Right atrium auricular region (tissue), 2 donors: Measurements from ENCODE around the gene BCAP31. TPM values are rescaled to one million over a fixed set of nuclear protein-coding genes. Genes with fewer than 3 reads are reported as not detected.

Experiments
- DNase-seq: peaks from one replicate; pipeline ENCODE4 v3.0.0-alpha.2; 2019; ENCODE audit warnings: low spot score
- H3K27ac ChIP-seq, 2 donors: fragments of 200-600 bp; sonication (generic); 1 replicate in 1 of 2; 2 replicates in 1 of 2; pipeline ENCODE4 v1.5.1; 2016 to 2019
- H3K27me3 ChIP-seq, 2 donors: fragments of 200-600 bp; sonication (generic); one replicate each; pipeline versions ENCODE4 v1.5.1 to v1.6.0; 2017 to 2019
- H3K36me3 ChIP-seq: fragments of 200-600 bp; sonication (generic); one replicate; pipeline ENCODE4 v1.5.1; 2016
- H3K4me1 ChIP-seq, 2 donors: fragments of 200-600 bp; sonication (generic); one replicate each; pipeline versions ENCODE4 v1.5.1 to v1.6.0; 2017 to 2019
- H3K4me3 ChIP-seq, 2 donors: fragments of 200-600 bp; sonication (generic); 1 replicate in 1 of 2; 2 replicates in 1 of 2; pipeline ENCODE4 v1.5.1; 2017 to 2019; ENCODE audit warnings: mild to moderate bottlenecking in 1 of 2, moderate library complexity in 1 of 2
- H3K9me3 ChIP-seq, 2 donors: fragments of 200-600 bp; sonication (generic); one replicate each; pipeline ENCODE4 v1.5.1; 2019
- CTCF ChIP-seq, 2 donors: fragments of 200-600 bp; sonication (generic); IDR thresholded peaks; one replicate each; pipeline ENCODE4 v1.5.1; 2019; ENCODE audit warnings: antibody characterized with exemption in 2 of 2
- total RNA-seq, 2 donors: library from RNA; depleted of rRNA; stranded (reverse); fragments of >200 nt; gene quantifications; one replicate each; pipeline ENCODE4 v1.1.0, GENCODE V29; 2016

The BCAP31 gene
- total RNA-seq, 2 donors from 2014 or later, result 86.3 to 109 TPM

GRCh38 chrX:153763989-153764755 lies 40.0 kb upstream of the BCAP31 start, which contains the start of gene PLXNB3:
PLXNB3 (plus strand) TSS chrX:153764249; CDS start chrX:153765536, 1,287 bp downstream.
- Histone ChIP-seq H3K36me3 (no peaks in the 10 kb centered on the region), H3K9me3 (no peaks in the 10 kb centered on the region), H3K4me1 (peaks cover 0 to 22% of the 10 kb centered on the region in 2 donors), H3K27ac (peak within 1 kb of the TSS; percentile 64 to 77), H3K27me3 (no peaks in the 10 kb centered on the region), H3K4me3 (peak within 1 kb of the TSS in 1 of 2 donors; percentile 31)
- peak; percentile 78 to 85 for TF ChIP-seq CTCF (IDR thresholded peaks at IDR 0.05)
- DNase-seq, result peak; percentile 77

GRCh38 chrX:153763298-153763932 lies 39.2 kb upstream of the BCAP31 start:
- Histone ChIP-seq H3K27ac (no peak overlapping the region), H3K4me3 (no peak overlapping the region), H3K36me3 (no peaks in the 10 kb centered on the region), H3K4me1 (peaks cover 0 to 22% of the 10 kb centered on the region in 2 donors), H3K9me3 (no peaks in the 10 kb centered on the region), H3K27me3 (no peaks in the 10 kb centered on the region)
- no peak for TF ChIP-seq CTCF (IDR thresholded peaks at IDR 0.05)
- DNase-seq, result no peak

DNA sequence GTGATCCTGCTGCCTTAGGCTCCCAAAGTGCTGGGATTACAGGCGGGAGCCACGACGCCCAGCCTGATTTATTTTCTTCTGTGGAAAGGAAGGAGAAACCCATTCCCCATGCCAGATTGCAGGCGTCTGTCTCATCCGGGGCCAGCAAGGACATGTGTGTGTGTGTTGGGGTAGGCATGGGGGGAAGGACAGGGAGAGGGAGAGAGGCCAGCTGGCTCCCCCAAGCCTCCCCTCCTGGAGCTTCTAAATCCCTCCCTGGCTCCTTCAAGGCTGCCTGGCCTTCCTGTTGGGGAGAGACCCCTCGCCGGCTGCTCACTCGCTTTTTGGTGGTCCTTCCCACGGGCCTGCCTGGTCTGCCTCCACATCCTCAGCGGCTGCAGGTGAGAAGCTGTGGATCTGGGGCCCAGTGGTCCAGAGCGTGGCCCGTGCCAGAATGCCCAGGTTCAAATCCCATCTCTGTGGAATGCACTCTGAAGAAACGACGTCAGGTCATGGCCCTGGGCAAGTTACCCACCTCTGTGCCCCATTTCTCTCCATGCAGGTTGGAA lies 38.5 kb upstream of the BCAP31 start:
- Histone ChIP-seq H3K4me1 (peaks cover 0 to 22% of the 10 kb centered on the region in 2 donors), H3K27ac (no peak overlapping the region), H3K9me3 (peaks cover 0 to under 1% of the 10 kb centered on the region in 2 donors), H3K27me3 (no peaks in the 10 kb centered on the region), H3K36me3 (no peaks in the 10 kb centered on the region), H3K4me3 (no peak overlapping the region)
- DNase-seq, result no peak
- no peak for TF ChIP-seq CTCF (IDR thresholded peaks at IDR 0.05)

GRCh38 chrX:153761863-153762262 lies 37.7 kb upstream of the BCAP31 start:
- H3K27ac ChIP-seq, result no peak overlapping the region
- TF ChIP-seq CTCF (IDR thresholded peaks at IDR 0.05), result no peak
- H3K9me3 ChIP-seq, result peaks cover 0 to 9% of the 10 kb centered on the region in 2 donors

DNA sequence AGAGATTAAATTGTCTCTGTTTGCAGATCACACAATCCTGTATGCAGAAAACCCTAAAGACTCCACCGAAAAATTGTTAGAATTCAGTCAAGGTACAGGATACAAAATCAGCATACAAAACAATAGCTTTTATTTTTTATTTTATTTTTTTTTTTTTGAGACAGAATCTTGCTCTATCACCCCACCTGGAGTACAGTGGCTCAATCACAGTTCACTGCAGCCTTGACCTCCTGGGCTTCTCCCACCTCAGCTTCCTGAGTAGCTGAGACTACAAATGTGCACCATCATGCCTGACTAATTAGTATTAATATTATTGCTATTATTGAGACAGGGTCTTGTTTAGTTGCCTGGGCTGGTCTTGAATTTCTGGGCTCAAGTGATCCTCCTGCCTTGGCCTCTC lies 30.9 kb upstream of the BCAP31 start:
- H3K27me3 ChIP-seq, result no peaks in the 10 kb centered on the region
- H3K4me3 ChIP-seq, result no peak overlapping the region
- TF ChIP-seq CTCF (IDR thresholded peaks at IDR 0.05), result no peak
- DNase-seq, result no peak
- H3K36me3 ChIP-seq, result no peaks in the 10 kb centered on the region
- peaks cover 0 to 20% of the 10 kb centered on the region in 2 donors for H3K9me3 ChIP-seq
- no peaks in the 10 kb centered on the region for H3K4me1 ChIP-seq
- no peak overlapping the region for H3K27ac ChIP-seq

More at GRCh38 chrX:153761863-153762262, 37.7 kb upstream of the BCAP31 start:
- peaks cover 0 to 22% of the 10 kb centered on the region in 2 donors for H3K4me1 ChIP-seq
- H3K27me3 ChIP-seq, result no peaks in the 10 kb centered on the region
- no peak for DNase-seq
- no peaks in the 10 kb centered on the region for H3K36me3 ChIP-seq
- H3K4me3 ChIP-seq, result no peak overlapping the region
